Measurements from ENCODE around the gene ELOVL6. TPM values are rescaled to one million over a fixed set of nuclear protein-coding genes. Genes with fewer than 3 reads are reported as not detected.
"Not testable (repeated sequence)": the region's sequence is repeated elsewhere in the genome, so short reads cannot be mapped to it uniquely, and the experiment has no call there.

Gene ELOVL6
- total RNA-seq, 2 experiments from 2014 or later: 8.5 to 9.7 TPM

DNA sequence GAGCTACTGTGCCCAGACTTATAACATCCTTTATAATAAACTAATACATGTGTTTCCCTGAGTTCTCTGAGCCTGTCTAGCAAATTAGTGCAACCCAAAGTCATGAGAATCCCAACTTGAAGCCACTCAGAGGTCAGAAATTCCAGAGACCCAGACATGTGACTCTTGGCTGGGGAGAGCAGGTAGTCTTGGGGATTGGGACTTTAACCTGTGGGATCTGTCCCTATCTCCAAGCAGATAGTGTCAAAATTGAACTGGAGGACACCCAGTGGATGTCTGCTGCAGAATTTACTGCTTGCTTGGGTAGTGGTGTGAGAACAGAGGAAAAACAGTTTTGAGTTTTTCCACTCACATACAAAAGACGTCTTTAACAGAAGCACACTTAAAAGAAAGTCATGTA, 26.4 kb downstream of the ELOVL6 start:
- CTCF ChIA-PET: no interaction called here
- POLR2A ChIA-PET: no interaction called here
- no peak overlapping the region for H3K27ac Mint-ChIP-seq

DNA sequence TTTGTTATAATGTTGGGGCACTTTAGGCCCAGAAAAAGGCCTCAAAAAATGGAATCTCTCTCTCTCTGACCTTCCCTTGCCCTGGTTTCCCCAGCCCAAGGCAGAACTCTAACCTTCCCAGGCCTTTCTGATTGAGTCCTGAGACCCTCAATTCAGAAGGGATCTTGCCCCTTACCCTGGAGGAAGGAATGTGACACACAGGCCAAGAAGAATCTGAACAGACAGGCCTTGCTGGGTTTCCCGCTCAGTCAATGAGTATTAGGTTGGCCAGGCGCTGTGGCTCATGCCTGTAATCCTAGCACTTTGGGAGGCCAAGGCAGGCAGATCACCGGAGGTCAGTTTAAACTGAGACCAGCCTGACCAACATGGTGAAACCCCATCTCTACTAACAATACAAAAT, 27.6 kb downstream of the ELOVL6 start:
- intact Hi-C loops (cut with micrococcal nuclease): no loop called here
- Mint-ChIP-seq H3K27ac (no peak overlapping the region), H3K4me1 (ENCODE audit: low read depth) (peaks cover 7% of the 10 kb centered on the region), H3K9me3 (no peaks in the 10 kb centered on the region), H3K4me3 (no peak overlapping the region), H3K36me3 (no peaks in the 10 kb centered on the region), H3K27me3 (no peaks in the 10 kb centered on the region)
- ChIA-PET POLR2A (no interaction called here), CTCF (interaction anchor here (1.6 kb wide), 1 partner anchor 172 kb away, joined by 3 read pairs; no protein-coding TSS in a partner anchor)
- DNase-seq: no peak

More for the DNA sequence above, 26.4 kb downstream of the ELOVL6 start:
- no peak for DNase-seq
- Mint-ChIP-seq H3K9me3 (no peaks in the 10 kb centered on the region), H3K4me1 (ENCODE audit: low read depth) (peaks cover under 1% of the 10 kb centered on the region), H3K4me3 (no peak overlapping the region), H3K27me3 (no peaks in the 10 kb centered on the region), H3K36me3 (no peaks in the 10 kb centered on the region)
- intact Hi-C loops (cut with micrococcal nuclease): no loop called here

DNA sequence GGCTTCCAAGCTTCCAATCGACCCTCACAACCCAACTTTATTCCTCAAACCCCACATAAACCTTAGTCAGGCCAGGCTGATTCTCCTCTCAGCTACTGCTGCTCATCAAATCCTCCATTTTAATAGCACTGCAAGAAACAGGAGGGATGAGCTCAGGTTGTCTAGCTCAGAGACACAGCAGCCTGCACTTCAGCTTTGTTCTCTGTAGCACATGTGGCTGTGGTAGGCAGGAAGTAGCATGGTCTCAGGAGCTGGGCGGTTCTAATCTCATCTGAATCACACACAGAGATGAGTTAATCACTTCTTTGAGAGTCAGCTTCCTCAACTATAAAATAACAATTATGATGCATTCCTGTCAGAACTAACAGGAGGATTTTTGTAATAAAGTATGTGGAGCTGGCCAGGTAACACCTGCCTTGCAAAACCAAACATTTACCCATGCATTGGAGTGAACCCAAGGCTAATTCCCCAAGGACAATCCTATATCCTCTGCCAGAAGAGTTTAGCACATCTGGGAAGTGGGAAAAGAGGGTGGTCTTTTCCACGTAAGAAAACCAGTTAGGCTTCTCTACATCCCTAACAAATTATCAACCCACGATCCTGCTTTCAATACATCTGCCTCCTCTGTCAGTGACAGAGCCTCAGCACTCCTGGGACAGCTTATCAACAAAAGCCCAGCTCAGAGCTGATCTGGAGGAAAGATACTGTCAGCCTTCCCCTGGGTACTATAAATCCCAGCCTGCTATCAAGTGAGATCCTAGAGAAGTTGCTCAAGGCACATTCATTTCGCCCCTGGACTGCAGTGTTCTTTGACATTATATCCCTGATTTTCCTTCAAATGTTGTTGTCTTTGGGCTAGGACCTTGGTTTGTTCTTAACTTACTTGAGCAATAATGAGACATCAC, 32.8 kb downstream of the ELOVL6 start:
- peaks cover 5% of the 10 kb centered on the region for H3K9me3 Mint-ChIP-seq
- DNase-seq: peak; percentile 81

DNA sequence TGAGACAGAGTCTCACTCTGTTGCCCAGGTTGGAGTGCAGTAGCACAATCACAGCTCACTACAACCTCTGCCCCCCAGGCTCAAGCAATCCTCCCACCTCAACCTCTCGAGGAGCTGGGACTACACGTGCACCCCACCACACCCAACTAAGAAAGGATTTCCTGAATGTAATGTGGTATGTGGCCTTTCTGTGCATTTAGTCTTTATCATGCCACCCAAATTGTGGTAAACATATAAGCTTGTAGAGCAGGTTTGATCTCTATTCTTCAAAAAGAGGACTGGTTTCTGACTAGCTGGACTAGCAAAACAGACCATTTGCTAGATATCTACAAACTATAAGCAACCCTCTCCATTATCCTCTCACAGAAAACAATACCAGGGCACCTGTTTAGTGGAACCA, 33.6 kb downstream of the ELOVL6 start:
- POLR2A ChIA-PET: interaction anchor here (1.0 to 2.6 kb wide), 3 partner anchors 29 to 36 kb away, joined by 3 to 23 read pairs (median 8); partner anchors contain the start of gene ELOVL6
- Mint-ChIP-seq H3K36me3 (peaks cover 6% of the 10 kb centered on the region), H3K9me3 (peaks cover 5% of the 10 kb centered on the region), H3K27me3 (no peaks in the 10 kb centered on the region), H3K4me1 (ENCODE audit: low read depth) (peaks cover 30% of the 10 kb centered on the region), H3K27ac (peak overlapping the region; percentile 93), H3K4me3 (no peak overlapping the region)
- DNase-seq: no peak
- CTCF ChIA-PET: interaction anchor here (0.6 to 2.3 kb wide), 8 partner anchors 21 to 1592 kb away, joined by 3 to 10 read pairs (median 4); partner anchors contain the start of gene ELOVL6
- intact Hi-C loops (cut with micrococcal nuclease): loop anchor here (1.0 to 2.0 kb wide), 3 partner anchors 28 to 76 kb away; no protein-coding TSS in a partner anchor

More for the DNA sequence above, 32.8 kb downstream of the ELOVL6 start:
- H3K4me3 Mint-ChIP-seq: peak overlapping the region; percentile 33
- ChIA-PET POLR2A (interaction anchor here (1.0 to 2.6 kb wide), 3 partner anchors 28 to 37 kb away, joined by 3 to 23 read pairs (median 8); partner anchors contain the start of gene ELOVL6), CTCF (interaction anchor here (0.6 to 2.3 kb wide), 8 partner anchors 22 to 344 kb away, joined by 3 to 10 read pairs (median 4); partner anchors contain the start of gene ELOVL6)
- intact Hi-C loops (cut with micrococcal nuclease): loop anchor here (1.0 to 2.0 kb wide), 3 partner anchors 28 to 77 kb away; no protein-coding TSS in a partner anchor
- peak overlapping the region; percentile 93 for H3K27ac Mint-ChIP-seq
- peaks cover 30% of the 10 kb centered on the region for H3K4me1 Mint-ChIP-seq (ENCODE audit: low read depth)
- H3K36me3 Mint-ChIP-seq: peaks cover 6% of the 10 kb centered on the region
- no peaks in the 10 kb centered on the region for H3K27me3 Mint-ChIP-seq

DNA sequence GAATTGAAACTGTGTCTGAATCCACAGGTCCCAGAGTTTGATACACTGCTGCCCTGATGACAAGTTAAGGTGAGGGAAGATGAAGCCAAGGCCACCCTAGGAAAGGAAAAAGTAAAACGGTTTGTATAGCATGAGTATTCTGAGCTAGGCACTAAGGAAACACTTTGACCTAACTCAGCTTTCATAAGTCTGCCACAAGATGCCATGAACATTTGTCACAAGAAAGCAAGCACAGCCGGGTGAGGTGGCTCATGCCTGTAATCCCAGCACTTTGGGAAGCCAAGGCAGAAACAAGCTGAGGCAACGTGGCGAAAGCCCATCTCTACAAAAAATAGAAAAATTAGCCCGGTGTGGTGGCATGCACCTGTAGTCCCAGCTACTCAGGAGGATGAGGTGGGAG, 34.2 kb downstream of the ELOVL6 start:
- H3K9me3 Mint-ChIP-seq: peaks cover 5% of the 10 kb centered on the region
- peaks cover 30% of the 10 kb centered on the region for H3K4me1 Mint-ChIP-seq (ENCODE audit: low read depth)
- H3K27ac Mint-ChIP-seq: peak overlapping the region; percentile 50
- H3K27me3 Mint-ChIP-seq: no peaks in the 10 kb centered on the region
- DNase-seq: no peak
- no peak overlapping the region for H3K4me3 Mint-ChIP-seq
- ChIA-PET CTCF (interaction anchor here (0.6 to 2.3 kb wide), 2 partner anchors 115 to 1592 kb away, joined by 4 to 10 read pairs; no protein-coding TSS in a partner anchor), POLR2A (interaction anchor here (1.7 to 2.6 kb wide), 2 partner anchors 30 to 34 kb away, joined by 8 to 23 read pairs; partner anchors contain the start of gene ELOVL6)
- intact Hi-C loops (cut with micrococcal nuclease): loop anchor here (2.0 kb wide), 1 partner anchor 75 kb away; no protein-coding TSS in a partner anchor
- peaks cover 6% of the 10 kb centered on the region for H3K36me3 Mint-ChIP-seq

DNA sequence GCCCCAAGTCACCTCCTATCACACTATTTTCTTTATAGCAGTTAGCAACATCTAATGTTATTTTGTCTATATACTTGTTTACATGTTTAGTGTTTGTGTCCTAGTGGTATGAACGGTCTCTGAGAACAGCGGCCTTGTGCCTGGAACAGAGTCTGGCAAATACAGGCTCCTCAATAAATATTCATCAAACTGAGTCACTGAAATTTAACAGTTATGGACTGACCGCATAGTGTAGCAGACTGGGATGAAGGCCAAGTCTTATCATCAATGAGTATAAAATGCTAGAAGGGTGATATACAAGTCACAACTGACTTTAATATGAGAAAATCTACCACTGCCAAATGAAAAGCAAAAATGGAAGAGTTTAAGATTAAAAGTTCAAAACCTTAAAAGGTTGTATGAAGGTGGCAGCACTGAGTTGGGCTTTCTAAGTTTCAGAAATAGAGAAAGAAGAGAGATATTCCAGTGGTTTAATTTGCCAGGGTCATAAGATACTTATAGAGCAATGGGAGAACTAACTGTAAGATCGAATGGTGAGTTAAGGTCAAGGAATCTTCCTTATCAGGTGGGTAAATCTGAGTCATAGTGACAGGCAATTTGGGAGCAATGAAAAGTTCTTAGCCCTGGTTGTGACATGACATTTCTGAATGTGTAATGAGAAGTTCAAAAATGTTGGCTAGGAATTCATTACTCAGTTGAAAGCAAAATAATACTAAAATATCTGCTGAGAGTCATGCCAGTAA, 34.9 kb downstream of the ELOVL6 start:
- ChIA-PET POLR2A (interaction anchor here (2.6 kb wide), 1 partner anchor 34 kb away, joined by 23 read pairs; the partner anchor contains the start of gene ELOVL6), CTCF (interaction anchor here (2.3 kb wide), 1 partner anchor 114 kb away, joined by 10 read pairs; no protein-coding TSS in a partner anchor)
- no peak for DNase-seq
- peaks cover 6% of the 10 kb centered on the region for H3K36me3 Mint-ChIP-seq
- peak overlapping the region; percentile 50 for H3K27ac Mint-ChIP-seq
- H3K27me3 Mint-ChIP-seq: no peaks in the 10 kb centered on the region
- H3K9me3 Mint-ChIP-seq: peaks cover 5% of the 10 kb centered on the region
- peaks cover 30% of the 10 kb centered on the region for H3K4me1 Mint-ChIP-seq (ENCODE audit: low read depth)
- intact Hi-C loops (cut with micrococcal nuclease): loop anchor here (2.0 kb wide), 1 partner anchor 75 kb away; no protein-coding TSS in a partner anchor
- H3K4me3 Mint-ChIP-seq: no peak overlapping the region

DNA sequence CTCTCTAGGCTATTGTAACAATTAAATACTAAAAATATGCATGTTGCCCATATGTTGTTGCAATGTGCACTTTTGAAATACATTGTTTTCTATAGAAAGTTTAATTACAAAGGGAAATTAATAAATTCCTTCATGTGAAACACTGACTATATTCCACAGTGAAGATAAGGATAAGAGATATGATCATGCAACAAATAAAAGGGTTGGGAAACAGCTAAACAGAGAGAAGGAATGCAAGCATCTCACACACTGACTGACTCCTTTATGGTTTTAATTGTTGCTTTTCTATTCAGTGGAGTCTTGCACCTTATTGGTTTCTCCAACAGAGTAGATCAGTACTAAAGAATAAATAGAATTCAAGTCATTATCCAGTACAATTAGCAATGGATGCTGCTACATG, 37.8 kb downstream of the ELOVL6 start:
- DNase-seq: no peak
- ChIA-PET POLR2A (no interaction called here), CTCF (no interaction called here)
- H3K36me3 Mint-ChIP-seq: peaks cover 6% of the 10 kb centered on the region
- intact Hi-C loops (cut with micrococcal nuclease): no loop called here
- H3K9me3 Mint-ChIP-seq: peaks cover 5% of the 10 kb centered on the region
- peaks cover 21% of the 10 kb centered on the region for H3K4me1 Mint-ChIP-seq (ENCODE audit: low read depth)
- H3K27me3 Mint-ChIP-seq: no peaks in the 10 kb centered on the region
- no peak overlapping the region for H3K27ac Mint-ChIP-seq
- no peak overlapping the region for H3K4me3 Mint-ChIP-seq

DNA sequence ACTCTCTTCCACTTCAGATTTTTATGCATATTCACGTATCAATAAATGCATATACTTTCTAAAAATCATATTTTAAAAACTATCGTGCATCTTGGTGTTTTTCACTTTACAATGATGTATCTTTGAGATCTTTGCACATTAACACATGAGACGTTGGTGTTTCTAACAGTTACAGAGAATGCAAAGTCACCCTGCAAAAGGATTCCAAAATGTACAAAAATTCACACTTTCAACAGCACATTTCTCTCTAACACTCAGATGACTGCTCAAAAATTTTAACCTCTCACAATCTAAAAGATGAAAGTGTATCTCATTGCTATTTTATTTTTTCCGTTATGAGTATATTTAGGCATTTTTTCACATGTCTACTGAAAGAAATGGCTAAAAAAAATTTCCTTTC, 38.9 kb downstream of the ELOVL6 start:
- peaks cover 5% of the 10 kb centered on the region for H3K9me3 Mint-ChIP-seq
- no peaks in the 10 kb centered on the region for H3K27me3 Mint-ChIP-seq
- CTCF ChIA-PET: no interaction called here
- POLR2A ChIA-PET: no interaction called here
- peaks cover 11% of the 10 kb centered on the region for H3K4me1 Mint-ChIP-seq (ENCODE audit: low read depth)
- intact Hi-C loops (cut with micrococcal nuclease): no loop called here
- DNase-seq: no peak
- peaks cover 6% of the 10 kb centered on the region for H3K36me3 Mint-ChIP-seq
- H3K4me3 Mint-ChIP-seq: no peak overlapping the region
- no peak overlapping the region for H3K27ac Mint-ChIP-seq

DNA sequence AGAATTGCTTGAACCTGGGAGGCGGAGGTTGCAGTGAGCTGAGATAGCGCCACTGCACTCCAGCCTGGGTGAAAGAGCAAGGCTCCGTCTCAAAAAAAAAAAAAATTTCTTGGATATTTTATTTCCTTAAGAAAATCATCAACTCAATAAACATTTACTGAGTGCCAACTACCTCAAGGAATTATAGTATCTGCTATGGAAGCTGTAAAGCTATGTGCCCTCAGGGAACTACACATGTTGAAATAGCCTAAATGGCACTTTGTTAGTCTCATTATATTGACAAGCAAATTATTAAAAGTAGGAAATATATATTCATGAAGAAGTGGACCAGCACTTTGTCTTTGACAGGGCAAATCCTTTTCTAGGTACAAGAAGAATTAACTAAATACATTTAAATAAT, 40.8 kb downstream of the ELOVL6 start:
- CTCF ChIA-PET: no interaction called here
- no peak for DNase-seq
- intact Hi-C loops (cut with micrococcal nuclease): no loop called here
- peaks cover 1% of the 10 kb centered on the region for H3K36me3 Mint-ChIP-seq
- H3K27ac Mint-ChIP-seq: no peak overlapping the region
- H3K27me3 Mint-ChIP-seq: no peaks in the 10 kb centered on the region
- peaks cover 5% of the 10 kb centered on the region for H3K9me3 Mint-ChIP-seq
- no peaks in the 10 kb centered on the region for H3K4me1 Mint-ChIP-seq (ENCODE audit: low read depth)
- H3K4me3 Mint-ChIP-seq: no peak overlapping the region
- POLR2A ChIA-PET: no interaction called here

DNA sequence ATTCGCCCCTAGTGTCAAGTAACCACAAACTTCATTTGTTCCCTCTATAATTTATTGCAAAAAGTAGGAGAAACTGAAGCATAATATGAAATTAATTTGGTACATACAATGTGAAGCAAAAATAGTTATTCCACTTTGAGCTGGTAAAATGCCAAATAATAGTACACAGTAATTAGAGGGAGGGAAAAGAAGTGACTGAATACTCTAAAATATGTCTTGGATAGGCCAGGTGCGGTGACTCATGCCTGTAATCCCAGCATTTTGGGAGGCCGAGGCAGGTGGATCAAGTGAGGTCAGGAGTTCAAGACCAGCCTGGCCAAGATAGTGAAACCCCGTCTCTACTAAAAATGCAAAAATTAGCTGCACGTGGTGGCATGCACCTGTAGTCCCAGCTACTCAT, 41.2 kb downstream of the ELOVL6 start:
- CTCF ChIA-PET; DNase-seq; H3K36me3 Mint-ChIP-seq; intact Hi-C loops (cut with micrococcal nuclease); H3K4me3 Mint-ChIP-seq; H3K27ac Mint-ChIP-seq; POLR2A ChIA-PET; H3K9me3 Mint-ChIP-seq; H3K27me3 Mint-ChIP-seq; H3K4me1 Mint-ChIP-seq (ENCODE audit: low read depth): not testable (repeated sequence)

DNA sequence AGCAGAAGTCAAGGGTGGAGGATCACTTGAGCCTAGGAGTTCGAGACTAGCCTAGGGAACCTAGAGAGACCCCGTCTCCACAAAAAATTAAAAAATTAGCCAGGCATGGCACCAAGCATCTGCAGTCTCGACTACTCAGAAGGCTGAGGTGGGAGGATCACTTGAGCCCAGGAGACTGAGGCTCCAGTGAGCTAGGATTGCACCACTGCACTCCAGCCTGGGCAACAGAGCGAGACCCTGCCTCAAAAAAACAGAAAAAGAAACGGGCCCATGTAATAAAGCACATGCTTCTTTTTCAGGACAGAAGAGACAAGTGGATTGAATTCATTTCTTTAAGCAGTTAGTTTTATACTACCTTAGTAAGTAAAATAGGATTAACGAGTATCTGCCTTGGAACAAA, 42.0 kb downstream of the ELOVL6 start:
- Mint-ChIP-seq H3K36me3 (no peaks in the 10 kb centered on the region), H3K27ac (no peak overlapping the region), H3K27me3 (no peaks in the 10 kb centered on the region), H3K9me3 (peaks cover 1% of the 10 kb centered on the region), H3K4me3 (no peak overlapping the region), H3K4me1 (ENCODE audit: low read depth) (no peaks in the 10 kb centered on the region)
- ChIA-PET POLR2A (no interaction called here), CTCF (no interaction called here)
- DNase-seq: no peak
- intact Hi-C loops (cut with micrococcal nuclease): no loop called here

DNA sequence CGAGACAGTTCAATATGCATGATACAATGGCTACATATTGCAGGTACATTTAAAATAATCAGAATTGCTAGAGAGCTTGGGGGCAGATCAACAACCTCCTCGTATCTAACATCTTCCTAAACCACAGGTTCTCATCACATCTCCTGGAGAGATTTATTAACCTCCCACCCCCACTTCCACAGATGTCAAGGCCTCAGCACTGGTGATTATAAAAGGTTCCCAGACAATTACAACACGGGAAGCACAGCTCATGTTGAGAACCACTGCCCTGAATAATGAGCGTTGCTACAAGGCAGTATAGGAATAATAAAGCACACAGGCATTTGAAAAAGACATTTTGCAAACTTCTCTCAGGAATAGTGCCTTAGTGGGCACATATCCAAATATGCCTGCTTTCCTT, 42.8 kb downstream of the ELOVL6 start:
- ChIA-PET CTCF (no interaction called here), POLR2A (no interaction called here)
- Mint-ChIP-seq H3K36me3 (no peaks in the 10 kb centered on the region), H3K9me3 (no peaks in the 10 kb centered on the region), H3K4me1 (ENCODE audit: low read depth) (no peaks in the 10 kb centered on the region), H3K27ac (no peak overlapping the region), H3K4me3 (no peak overlapping the region), H3K27me3 (no peaks in the 10 kb centered on the region)
- DNase-seq: no peak
- intact Hi-C loops (cut with micrococcal nuclease): no loop called here
